ENCODE results near the gene TAF11L13.
"Not testable (repeated sequence)": the region's sequence is repeated elsewhere in the genome, so short reads cannot be mapped to it uniquely, and the experiment has no call there.

The TAF11L13 gene

DNA sequence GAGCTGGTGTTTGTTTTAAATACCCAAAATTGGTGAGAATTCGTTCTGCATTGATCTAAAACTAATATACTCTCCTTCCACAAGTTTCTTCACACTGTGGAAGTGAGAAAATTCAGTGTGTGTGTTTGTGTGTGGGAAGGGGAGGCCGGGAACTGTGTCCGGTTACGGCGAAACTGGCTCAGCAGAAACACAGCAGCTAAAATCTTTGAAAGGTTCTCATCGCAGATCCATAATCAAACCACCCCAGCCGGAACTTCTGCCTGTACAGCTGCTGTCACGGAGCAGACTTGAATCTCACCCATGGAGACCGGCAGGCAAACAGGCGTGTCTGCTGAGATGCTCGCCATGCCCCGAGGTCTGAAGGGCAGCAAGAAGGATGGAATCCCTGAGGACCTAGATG is at the start of gene TAF11L13:
TSS of gene TAF11L13 (plus strand) at position 301 of the 400 bp plus-strand sequence.
- not testable (repeated sequence) for DNase-seq (ENCODE audit: low read depth in 2 of 2)

DNA sequence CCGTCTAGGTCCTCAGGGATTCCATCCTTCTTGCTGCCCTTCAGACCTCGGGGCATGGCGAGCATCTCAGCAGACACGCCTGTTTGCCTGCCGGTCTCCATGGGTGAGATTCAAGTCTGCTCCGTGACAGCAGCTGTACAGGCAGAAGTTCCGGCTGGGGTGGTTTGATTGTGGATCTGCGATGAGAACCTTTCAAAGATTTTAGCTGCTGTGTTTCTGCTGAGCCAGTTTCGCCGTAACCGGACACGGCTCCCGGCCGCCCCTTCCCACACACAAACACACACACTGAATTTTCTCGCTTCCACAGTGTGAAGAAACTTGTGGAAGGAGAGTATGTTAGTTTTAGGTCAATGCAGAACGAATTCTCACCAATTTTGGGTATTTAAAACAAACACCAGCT is 46.2 kb upstream of the TAF11L13 start, which contains the start of gene TAF11L7:
TSS of gene TAF11L7 (minus strand) at position 101 of the 400 bp plus-strand sequence.
- DNase-seq (ENCODE audit: low read depth in 2 of 2) = not testable (repeated sequence)

DNA sequence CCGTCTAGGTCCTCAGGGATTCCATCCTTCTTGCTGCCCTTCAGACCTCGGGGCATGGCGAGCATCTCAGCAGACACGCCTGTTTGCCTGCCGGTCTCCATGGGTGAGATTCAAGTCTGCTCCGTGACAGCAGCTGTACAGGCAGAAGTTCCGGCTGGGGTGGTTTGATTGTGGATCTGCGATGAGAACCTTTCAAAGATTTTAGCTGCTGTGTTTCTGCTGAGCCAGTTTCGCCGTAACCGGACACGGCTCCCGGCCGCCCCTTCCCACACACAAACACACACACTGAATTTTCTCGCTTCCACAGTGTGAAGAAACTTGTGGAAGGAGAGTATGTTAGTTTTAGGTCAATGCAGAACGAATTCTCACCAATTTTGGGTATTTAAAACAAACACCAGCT is 41.0 kb upstream of the TAF11L13 start, which contains the start of gene TAF11L8:
TSS of gene TAF11L8 (minus strand) at position 101 of the 400 bp plus-strand sequence.
- DNase-seq (ENCODE audit: low read depth in 2 of 2) = not testable (repeated sequence)

DNA sequence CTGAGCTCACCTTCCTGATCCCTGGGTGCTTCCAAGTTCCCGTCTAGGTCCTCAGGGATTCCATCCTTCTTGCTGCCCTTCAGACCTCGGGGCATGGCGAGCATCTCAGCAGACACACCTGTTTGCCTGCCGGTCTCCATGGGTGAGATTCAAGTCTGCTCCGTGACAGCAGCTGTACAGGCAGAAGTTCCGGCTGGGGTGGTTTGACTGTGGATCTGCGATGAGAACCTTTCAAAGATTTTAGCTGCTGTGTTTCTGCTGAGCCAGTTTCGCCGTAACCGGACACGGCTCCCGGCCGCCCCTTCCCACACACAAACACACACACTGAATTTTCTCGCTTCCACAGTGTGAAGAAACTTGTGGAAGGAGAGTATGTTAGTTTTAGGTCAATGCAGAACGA is 37.6 kb upstream of the TAF11L13 start, which contains the start of gene TAF11L9:
TSS of gene TAF11L9 (minus strand) at position 140 of the 400 bp plus-strand sequence.
- DNase-seq (ENCODE audit: low read depth in 2 of 2) = not testable (repeated sequence)

DNA sequence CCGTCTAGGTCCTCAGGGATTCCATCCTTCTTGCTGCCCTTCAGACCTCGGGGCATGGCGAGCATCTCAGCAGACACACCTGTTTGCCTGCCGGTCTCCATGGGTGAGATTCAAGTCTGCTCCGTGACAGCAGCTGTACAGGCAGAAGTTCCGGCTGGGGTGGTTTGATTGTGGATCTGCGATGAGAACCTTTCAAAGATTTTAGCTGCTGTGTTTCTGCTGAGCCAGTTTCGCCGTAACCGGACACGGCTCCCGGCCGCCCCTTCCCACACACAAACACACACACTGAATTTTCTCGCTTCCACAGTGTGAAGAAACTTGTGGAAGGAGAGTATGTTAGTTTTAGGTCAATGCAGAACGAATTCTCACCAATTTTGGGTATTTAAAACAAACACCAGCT is 34.2 kb upstream of the TAF11L13 start, which contains the start of gene TAF11L10:
TSS of gene TAF11L10 (minus strand) at position 101 of the 400 bp plus-strand sequence.
- not testable (repeated sequence) for DNase-seq (ENCODE audit: low read depth in 2 of 2)

DNA sequence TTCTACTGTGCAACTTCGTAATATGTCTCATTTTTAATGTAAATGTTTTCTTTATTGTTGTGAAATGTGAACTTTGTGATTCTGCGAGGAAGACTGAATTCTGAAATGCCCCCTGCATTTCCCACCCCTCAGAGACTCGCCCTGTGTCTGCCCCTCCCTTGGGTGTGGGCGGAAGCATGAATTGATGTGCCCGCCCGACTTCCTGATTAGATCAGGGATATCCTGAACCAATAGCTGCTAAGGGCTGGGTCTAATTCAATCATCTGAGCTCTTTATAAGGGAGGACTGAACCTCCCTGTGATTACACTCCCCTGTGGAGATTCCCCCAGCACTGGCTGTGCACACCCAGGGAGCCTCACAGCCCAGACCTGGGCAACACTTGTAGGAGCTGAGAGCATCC is 28.0 kb upstream of the TAF11L13 start, which contains the start of gene TAF11L11:
TSS of gene TAF11L11 (plus strand) at position 304 of the 400 bp plus-strand sequence.
- not testable (repeated sequence) for DNase-seq (ENCODE audit: low read depth in 2 of 2)

DNA sequence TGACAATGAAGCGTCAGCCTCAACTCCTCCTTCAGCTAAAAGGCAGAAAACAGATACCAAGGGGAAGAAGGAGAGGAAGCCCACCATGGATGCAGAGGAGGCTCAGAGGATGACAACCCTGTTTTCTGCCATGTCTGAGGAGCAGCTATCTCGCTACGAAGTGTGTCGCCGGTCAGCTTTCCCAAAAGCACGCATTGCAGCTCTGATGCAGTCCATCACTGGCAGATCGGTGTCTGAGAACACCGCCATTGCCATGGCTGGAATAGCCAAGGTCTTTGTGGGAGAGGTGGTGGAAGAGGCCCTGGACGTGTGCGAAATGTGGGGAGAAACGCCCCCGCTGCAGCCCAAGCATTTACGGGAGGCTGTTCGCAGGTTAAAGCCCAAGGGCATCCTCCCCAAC is 26.9 kb upstream of the TAF11L13 start:
- DNase-seq (ENCODE audit: low read depth in 2 of 2) = no peak

DNA sequence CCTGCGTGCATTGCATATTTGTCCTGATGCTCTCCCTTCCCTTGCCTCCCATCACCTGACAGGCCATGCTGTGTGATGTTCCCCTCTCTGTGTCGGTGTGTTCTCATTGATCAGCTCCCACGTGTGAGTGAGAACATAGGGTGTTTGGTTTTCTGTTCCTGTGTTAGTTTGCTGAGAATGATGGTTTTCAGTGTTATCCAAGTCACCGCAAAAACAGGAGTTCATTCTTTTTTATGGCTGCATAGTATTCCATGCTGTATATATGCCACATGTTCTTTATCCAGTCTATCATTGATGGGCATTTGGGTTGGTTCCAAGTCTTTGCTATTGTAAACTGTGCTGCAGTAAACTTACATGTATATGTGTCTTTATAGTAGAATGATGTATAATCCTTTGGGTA is 24.4 kb upstream of the TAF11L13 start:
- DNase-seq (ENCODE audit: low read depth in 2 of 2) = not testable (repeated sequence)

DNA sequence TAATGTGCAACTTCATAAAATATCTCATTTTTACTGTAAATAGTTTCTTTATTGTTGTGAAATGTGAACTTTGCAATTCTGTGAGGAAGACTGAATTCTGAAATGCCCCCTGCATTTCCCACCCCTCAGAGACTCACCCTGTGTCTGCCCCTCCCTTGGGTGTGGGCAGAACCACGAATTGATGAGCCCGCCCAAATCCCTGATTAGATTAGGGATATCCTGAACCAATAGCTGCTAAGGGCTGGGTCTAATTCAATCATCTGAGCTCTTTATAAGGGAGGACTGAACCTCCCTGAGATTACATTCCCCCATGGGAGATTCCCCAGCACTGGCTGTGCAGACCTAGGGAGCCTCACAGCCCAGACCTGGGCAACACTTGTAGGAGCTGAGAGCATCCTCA is 21.8 kb upstream of the TAF11L13 start, which contains the start of gene TAF11L12:
TSS of gene TAF11L12 (plus strand) at position 301 of the 400 bp plus-strand sequence.
- not testable (repeated sequence) for DNase-seq (ENCODE audit: low read depth in 2 of 2)

DNA sequence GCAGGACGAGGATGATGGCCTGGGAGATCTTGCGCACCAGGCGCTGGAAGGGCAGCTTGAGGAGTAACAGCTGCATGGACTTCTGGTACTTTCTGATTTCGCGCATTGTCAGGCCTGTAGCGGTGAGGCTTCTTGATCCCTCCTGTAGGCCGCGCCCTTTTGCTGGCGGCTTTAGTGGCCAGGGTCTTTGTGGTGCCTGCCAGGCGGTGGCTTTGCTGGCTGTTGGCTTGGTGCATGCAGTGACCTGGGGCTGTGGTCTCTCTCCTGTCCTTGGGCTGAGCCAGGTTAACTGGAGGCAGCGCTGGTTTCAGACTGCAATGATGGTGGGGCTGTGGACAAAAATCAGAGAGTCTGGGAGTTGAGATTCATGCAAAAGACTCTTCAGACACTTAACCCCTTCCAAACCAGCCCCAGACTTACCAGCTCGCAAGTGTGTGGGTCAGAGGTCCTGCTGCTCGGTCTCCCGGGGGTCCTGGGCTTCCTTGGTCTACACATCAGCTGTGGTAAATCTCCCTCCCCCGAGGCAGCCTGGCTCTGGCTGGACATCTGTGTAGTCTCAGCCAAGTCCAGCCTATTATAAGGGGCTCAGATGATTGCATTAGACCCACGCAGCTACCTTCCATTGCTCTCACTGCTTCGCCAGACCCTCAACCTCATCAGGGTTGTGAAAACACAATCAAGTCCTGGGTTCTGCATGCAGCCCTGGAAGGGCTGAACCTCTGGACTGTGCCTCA is 16.8 kb upstream of the TAF11L13 start:
- DNase-seq (ENCODE audit: low read depth in 2 of 2) = no peak

DNA sequence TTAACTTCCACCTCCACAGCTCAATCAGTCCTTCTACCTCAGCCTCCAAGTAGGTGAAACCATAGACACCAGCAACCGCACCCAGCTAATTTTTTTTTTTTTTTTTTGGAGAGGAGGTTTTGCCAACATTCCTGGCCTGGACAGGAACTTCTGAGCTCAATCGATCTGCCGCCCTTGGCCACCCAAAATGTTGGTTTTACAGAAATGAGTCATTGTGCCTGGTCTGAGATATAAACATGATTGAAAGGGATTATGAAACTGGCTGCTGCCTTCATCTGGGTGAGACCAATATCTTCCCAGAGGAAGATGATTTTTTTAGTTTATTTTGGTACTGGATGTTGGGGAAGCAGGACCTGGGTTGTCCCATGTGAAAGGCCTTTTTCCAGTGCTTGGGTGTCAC is 12.5 kb upstream of the TAF11L13 start:
- DNase-seq (ENCODE audit: low read depth in 2 of 2) = no peak

DNA sequence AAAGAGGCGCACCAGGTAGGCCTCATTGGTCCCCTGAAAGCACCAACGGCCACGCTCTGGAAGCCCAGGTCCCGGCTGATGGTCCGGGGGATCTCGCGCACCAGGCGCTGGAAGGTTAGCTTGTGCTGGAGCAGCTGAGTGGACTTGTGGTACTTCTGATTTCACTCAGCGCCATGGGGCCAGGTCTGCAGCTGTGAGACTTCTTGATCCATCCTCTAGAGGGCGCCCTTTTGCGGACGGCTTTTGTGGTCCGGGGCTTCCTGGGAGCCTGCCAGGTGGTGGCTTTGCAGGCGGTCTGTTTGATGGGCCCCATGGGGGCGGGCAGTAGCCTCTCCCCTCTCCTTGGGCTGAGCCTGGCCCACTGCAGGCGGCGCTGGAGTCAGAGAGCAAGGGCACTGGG is 11.3 kb upstream of the TAF11L13 start:
- DNase-seq (ENCODE audit: low read depth in 2 of 2) = no peak

DNA sequence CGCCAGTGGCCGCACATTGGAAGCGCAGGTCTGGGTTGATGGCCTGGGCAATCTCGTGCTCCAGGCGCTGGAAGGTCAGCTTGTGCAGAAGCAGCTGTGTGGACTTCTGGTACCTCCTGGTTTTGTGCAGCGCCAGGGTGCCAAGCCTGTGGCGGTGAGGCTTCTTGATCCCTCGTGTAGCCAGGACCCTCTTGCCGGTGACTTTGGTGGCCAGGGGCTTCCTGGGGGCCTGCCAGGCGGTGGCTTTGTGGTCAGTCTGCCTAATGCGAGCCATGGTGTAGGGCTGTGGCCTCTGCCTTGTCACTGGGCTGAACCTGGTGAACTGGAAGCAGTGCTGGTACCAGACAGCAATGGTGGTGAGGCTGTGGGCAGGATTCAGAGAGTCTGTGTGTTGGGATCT is 6.2 kb upstream of the TAF11L13 start:
- no peak for DNase-seq (ENCODE audit: low read depth in 2 of 2)

DNA sequence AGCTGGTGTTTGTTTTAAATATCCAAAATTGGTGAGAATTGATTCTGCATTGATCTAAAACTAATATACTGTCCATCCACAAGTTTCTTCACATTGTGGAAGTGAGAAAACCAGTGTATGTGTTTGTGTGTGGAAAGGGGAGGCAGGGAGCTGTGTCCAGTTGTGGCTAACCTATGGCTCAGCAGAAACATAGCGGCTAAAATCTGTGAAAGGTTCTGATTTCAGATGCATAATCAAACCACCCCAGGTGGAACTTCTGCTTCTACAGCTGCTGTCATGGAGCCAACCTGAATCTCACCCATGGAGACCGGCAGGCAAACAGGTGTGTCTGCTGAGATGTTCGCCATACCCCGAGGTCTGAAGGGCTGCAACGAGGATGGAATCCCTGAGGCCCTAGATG is 2.3 kb downstream of the TAF11L13 start, which contains the start of gene TAF11L14:
TSS of gene TAF11L14 (plus strand) at position 301 of the 400 bp plus-strand sequence.
- no peak for DNase-seq (ENCODE audit: low read depth in 2 of 2)

DNA sequence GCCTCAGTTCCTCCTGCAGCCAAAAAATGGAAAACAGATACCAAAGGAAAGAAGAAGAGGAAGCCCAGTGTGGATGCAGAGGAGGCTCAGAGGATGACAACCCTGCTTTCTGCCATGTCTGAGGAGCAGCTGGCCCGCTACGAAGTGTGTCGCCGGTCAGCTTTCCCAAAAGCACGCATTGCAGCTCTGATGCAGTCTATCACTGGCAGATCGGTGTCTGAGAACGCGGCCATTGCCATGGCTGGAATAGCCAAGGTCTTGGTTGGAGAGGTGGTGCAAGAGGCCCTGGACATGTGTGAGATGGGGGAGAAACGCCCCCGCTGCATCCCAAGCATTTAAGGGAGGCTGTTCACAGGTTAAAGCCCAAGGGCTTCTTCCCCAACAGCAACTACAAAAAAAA is 17.3 kb downstream of the TAF11L13 start:
- DNase-seq (ENCODE audit: low read depth in 2 of 2) = not testable (repeated sequence)

DNA sequence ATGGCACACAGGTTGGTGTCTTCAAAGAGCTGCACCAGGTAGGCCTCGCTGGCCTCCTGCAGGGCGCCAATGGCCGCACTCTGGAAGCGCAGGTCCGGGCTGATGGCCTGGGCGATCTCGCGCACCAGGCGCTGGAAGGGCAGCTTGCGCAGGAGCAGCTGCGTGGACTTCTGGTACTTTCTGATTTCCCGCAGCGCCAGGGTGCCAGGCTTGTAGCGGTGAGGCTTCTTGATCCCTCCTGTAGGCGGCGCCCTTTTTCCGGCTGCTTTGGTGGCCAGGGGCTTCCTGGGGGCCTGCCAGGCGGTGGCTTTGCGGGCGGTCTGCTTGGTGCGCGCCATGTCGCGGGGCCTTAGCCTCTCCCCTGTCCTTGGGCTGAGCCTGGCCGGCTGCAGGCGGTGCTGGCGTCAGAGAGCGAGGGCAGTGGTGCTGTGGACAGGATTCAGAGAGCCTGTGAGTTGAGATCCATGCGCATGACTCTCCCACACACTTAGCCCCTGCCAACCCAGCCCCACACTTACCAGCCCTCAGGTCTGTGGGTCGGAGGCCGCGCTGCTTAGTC is 23.4 kb downstream of the TAF11L13 start:
- DNase-seq (ENCODE audit: low read depth in 2 of 2) = not testable (repeated sequence)

DNA sequence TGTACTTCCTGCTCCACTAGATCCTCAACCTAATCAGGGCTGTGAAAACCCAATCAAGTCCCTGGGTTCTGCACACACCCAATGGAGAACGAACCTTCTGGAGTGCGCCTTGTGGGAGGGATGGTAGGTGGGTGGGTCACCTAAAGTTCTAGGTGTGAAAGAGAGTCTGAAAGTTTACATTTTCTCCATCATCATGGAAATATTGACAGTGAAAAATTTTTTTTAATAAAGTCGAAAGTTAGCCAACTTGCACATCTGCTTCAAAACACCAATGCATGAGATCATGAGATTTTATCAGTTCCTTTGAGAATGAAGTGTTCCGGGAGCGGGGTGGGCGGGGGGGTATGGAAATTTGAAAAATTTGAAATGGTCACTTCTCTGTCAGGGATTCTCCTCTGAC is 24.0 kb downstream of the TAF11L13 start:
- no peak for DNase-seq (ENCODE audit: low read depth in 2 of 2)

DNA sequence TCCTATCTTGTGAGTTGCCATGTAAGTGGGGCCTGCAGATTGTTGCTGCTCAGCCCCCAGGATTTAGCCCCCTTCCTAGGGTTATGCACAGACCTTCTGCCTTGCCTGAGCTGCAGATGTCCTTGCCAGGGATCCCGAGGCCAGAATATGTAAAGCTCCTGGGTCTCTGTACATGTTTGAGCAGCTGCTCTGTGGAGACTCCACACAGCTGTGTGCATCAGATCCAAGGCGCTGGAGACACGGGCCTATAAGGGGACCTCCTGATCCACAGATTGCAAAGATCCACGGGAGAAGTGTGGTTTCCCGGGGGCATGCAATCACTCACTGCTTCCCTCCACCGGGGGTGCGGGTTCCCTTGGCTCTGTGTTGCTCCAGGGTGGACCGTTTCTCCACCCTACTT is 31.3 kb downstream of the TAF11L13 start:
- DNase-seq (ENCODE audit: low read depth in 2 of 2) = no peak

DNA sequence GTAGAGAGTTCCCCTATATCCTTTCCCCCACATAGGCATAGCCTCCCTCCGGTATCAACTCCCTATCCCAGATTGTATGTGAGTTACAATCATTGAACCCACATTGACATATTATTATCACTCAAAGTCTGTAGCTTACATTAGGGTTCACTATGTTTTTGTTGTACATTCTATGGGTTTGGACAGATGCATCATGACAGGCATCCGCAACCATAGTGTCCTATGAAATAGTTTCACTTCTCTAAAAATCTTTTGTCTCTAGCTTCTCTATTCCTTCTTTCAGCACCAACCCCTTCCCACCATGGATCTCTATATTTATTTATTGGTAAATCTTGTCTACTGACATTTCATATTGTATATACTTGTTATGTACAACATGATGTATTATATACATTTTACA is 33.9 kb downstream of the TAF11L13 start:
- DNase-seq (ENCODE audit: low read depth in 2 of 2) = no peak

DNA sequence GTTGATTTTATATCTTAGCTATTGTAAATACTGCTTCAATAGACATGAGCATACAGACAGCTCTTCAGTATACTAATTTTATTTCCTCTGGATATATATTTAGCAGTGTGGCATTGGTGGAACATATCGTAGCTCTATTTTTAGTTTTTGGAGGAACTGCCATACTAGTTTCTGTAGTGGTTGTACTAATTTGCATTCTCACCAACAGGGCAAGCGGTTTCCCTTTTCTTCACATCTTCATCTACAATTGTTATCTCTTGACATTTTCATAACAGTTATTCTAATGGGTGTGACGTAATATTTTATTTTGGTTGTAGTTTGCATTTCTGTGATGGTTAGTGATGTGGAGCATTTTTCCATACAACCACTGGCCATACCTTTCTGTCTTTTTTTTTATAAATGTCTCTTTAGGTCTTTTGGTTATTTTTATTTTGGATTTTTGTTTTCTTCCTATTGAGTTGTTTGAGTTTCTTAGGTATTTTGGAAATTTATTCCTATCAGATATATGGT is 34.9 kb downstream of the TAF11L13 start:
- no peak for DNase-seq (ENCODE audit: low read depth in 2 of 2)

DNA sequence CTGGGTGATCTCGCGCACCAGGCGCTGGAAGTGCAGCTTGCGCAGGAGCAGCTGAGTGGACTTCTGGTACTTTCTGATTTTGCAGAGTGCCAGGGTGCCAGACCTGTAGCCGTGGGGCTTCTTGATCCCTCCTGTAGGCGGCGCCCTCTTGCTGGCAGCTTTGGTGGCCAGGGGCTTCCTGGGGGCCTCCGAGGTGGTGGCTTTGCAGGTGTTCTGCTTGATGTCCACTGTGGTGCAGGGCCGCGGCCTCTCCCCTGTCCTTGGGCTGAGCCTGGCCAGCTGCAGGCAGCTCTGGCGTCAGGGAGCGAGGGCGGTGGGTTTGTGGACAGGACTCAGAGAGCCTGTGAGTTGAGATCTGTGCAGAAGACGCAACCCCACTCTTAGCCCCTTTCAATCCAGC is 38.5 kb downstream of the TAF11L13 start:
- no peak for DNase-seq (ENCODE audit: low read depth in 2 of 2)

DNA sequence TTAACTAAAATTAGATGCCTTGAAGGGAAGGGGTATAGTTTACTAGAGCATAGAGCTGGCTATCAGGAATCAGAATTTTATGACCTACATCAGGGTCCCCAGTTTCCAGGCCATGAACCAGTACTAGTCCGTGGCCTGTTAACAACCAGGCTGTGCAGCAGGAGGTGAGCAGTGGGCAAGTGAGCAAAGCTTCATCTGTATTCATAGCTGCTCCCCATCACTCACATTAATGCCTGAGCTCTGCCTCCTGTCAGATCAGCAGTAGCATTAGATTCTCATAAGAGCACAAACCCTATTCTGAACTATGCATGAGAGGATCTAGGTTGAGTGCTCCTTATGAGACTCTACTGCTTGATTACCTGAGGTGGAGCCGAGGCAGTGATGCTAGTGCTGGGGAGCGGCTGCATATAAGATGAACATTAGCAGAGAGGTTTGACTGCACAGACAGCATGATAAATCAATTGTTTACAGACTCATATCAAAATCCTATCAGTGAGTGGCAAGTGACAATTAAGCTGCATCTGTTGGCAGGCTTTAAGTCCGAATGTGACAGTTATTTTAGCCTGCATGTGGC is 47.0 kb downstream of the TAF11L13 start:
- DNase-seq (ENCODE audit: low read depth in 2 of 2) = no peak

Measured in stimulated activated CD4-positive, alpha-beta T cell treated with anti-CD3 and anti-CD28 coated beads, Interleukin-15, amount 100 ng/mL, for 48 hours (primary cell).